Adipose tissue (tissue), 3 donors: Measurements from ENCODE around the gene ZSWIM1. TPM values are rescaled to one million over a fixed set of nuclear protein-coding genes. Genes with fewer than 3 reads are reported as not detected.

Source experiments
- polyA plus RNA-seq, 3 donors: library from polyadenylated mRNA; stranded (reverse); fragments of 200-250 nt; gene quantifications; one replicate each; pipeline ENCODE4 v1.2.3, GENCODE V29; 2013
- donor health status: healthy with polysubstance abuse.
- donor health status: Bipolar disorder and iron deficiency.
- donor health status: healthy.

Gene ZSWIM1
- polyA plus RNA-seq, 3 donors = 2.5 to 4.0 (median 3.0) TPM

Other genes starting within 250 kb of the ZSWIM1 start
- gene WFDC9, start 249.9 kb upstream of the ZSWIM1 start, polyA plus RNA-seq = not detected
- not detected for gene WFDC11, start 211.0 kb upstream of the ZSWIM1 start, polyA plus RNA-seq
- not detected for gene WFDC13, start 179.2 kb upstream of the ZSWIM1 start, polyA plus RNA-seq
- gene WFDC10B, start 176.2 kb upstream of the ZSWIM1 start, polyA plus RNA-seq = not detected
- not detected for gene SPINT4, start 158.9 kb upstream of the ZSWIM1 start, polyA plus RNA-seq
- gene WFDC3, start 89.3 kb upstream of the ZSWIM1 start, polyA plus RNA-seq = 1 to 10 TPM in 1 of 3 donors, under 1 TPM in 1, not detected in 1; 0.32 to 1.0 TPM
- gene DNTTIP1, start 89.3 kb upstream of the ZSWIM1 start, polyA plus RNA-seq = 10 to 100 TPM; 15.8 to 37.1 (median 24.4) TPM
- 1 to 10 TPM in 2 of 3 donors, under 1 TPM in 1; 0.55 to 3.5 (median 1.1) TPM for gene UBE2C, start 68.6 kb upstream of the ZSWIM1 start, polyA plus RNA-seq
- gene TNNC2, start 53.9 kb upstream of the ZSWIM1 start, polyA plus RNA-seq = 1 to 10 TPM; 3.0 to 3.3 (median 3.0) TPM
- gene SNX21, start 47.4 kb upstream of the ZSWIM1 start, polyA plus RNA-seq = 10 to 100 TPM in 2 of 3 donors, 1 to 10 TPM in 1; 9.2 to 50.9 (median 48.6) TPM
- 10 to 100 TPM; 16.6 to 28.5 (median 21.7) TPM for gene ACOT8, start 23.8 kb upstream of the ZSWIM1 start, polyA plus RNA-seq
- gene ZSWIM3, start 23.6 kb upstream of the ZSWIM1 start, polyA plus RNA-seq = 1 to 10 TPM in 2 of 3 donors, under 1 TPM in 1; 0.90 to 1.1 (median 1.0) TPM
- 1 to 10 TPM; 1.0 to 2.7 (median 1.1) TPM for gene SPATA25, start 6.4 kb downstream of the ZSWIM1 start, polyA plus RNA-seq
- gene NEURL2, start 10.0 kb downstream of the ZSWIM1 start, polyA plus RNA-seq = 1 to 10 TPM; 3.2 to 8.0 (median 4.6) TPM
- 100 to 1,000 TPM in 1 of 3 donors, 10 to 100 TPM in 2; 46.4 to 116 (median 82.4) TPM for gene CTSA, start 10.1 kb downstream of the ZSWIM1 start, polyA plus RNA-seq
- gene PLTP, start 30.9 kb downstream of the ZSWIM1 start, polyA plus RNA-seq = 100 to 1,000 TPM; 113 to 308 (median 276) TPM
- 10 to 100 TPM; 18.6 to 28.2 (median 25.8) TPM for gene PCIF1, start 53.5 kb downstream of the ZSWIM1 start, polyA plus RNA-seq
- gene ZNF335, start 91.0 kb downstream of the ZSWIM1 start, polyA plus RNA-seq = 10 to 100 TPM in 1 of 3 donors, 1 to 10 TPM in 2; 6.9 to 11.0 (median 7.4) TPM
- 10 to 100 TPM in 2 of 3 donors, under 1 TPM in 1; 0.79 to 16.6 (median 12.8) TPM for gene MMP9, start 127.7 kb downstream of the ZSWIM1 start, polyA plus RNA-seq
- 1 to 10 TPM in 1 of 3 donors, under 1 TPM in 2; 0.39 to 1.3 (median 0.56) TPM for gene SLC12A5, start 148.0 kb downstream of the ZSWIM1 start, polyA plus RNA-seq
- 10 to 100 TPM in 2 of 3 donors, 1 to 10 TPM in 1; 9.4 to 14.3 (median 14.1) TPM for gene NCOA5, start 208.7 kb downstream of the ZSWIM1 start, polyA plus RNA-seq
- gene CD40, start 237.1 kb downstream of the ZSWIM1 start, polyA plus RNA-seq = 10 to 100 TPM; 15.6 to 39.4 (median 21.1) TPM